OCI-LY1 (cell line): Measurements from ENCODE around the gene PPP1CC.

Experiments
- H2AFZ ChIP-seq: fragments of 200-600 bp; sonication (generic), shearing (Covaris generic); 2 replicates; pipeline ENCODE4 v1.6.0; 2014; ENCODE audit warnings: antibody characterized with exemption, mild to moderate bottlenecking, low read length
- H3F3A ChIP-seq: fragments of 200-600 bp; sonication (generic), shearing (Covaris generic); 2 replicates; pipeline ENCODE4 v1.6.0; 2014; ENCODE audit warnings: mild to moderate bottlenecking, antibody characterized with exemption, low read length, moderate library complexity; ENCODE audit not compliant: insufficient read depth
- H3K27ac ChIP-seq: fragments of 200-600 bp; sonication (generic); 2 replicates; pipeline ENCODE4 v1.5.1; 2014; ENCODE audit warnings: low read length, mixed run types, mild to moderate bottlenecking, low read depth; ENCODE audit not compliant: poor library complexity, severe bottlenecking
- H3K27me3 ChIP-seq: fragments of 200-600 bp; sonication (generic); 2 replicates; pipeline ENCODE4 v1.6.0; 2014; ENCODE audit warnings: antibody characterized with exemption, mild to moderate bottlenecking, low read length, moderate library complexity; ENCODE audit not compliant: insufficient read depth
- H3K36me3 ChIP-seq: fragments of 200-600 bp; sonication (generic); 2 replicates; pipeline ENCODE4 v1.6.1; 2014; ENCODE audit warnings: mild to moderate bottlenecking, antibody characterized with exemption, low read length, moderate library complexity, mixed read lengths; ENCODE audit not compliant: insufficient read depth
- H3K4me1 ChIP-seq: fragments of 200-600 bp; sonication (generic); 2 replicates; pipeline ENCODE4 v1.5.1; 2014; ENCODE audit warnings: mild to moderate bottlenecking, low read length, moderate library complexity; ENCODE audit not compliant: insufficient read depth, severe bottlenecking
- H3K4me2 ChIP-seq: fragments of 200-600 bp; sonication (generic), shearing (Covaris generic); 2 replicates; pipeline ENCODE4 v1.6.1; 2014; ENCODE audit warnings: low read length
- H3K4me3 ChIP-seq: fragments of 200-600 bp; sonication (generic); 2 replicates; pipeline ENCODE4 v1.5.1; 2014; ENCODE audit warnings: low read length, low read depth, mild to moderate bottlenecking, mixed read lengths; ENCODE audit not compliant: poor library complexity, severe bottlenecking
- H3K79me2 ChIP-seq: fragments of 200-600 bp; shearing (Covaris generic); 2 replicates; pipeline ENCODE4 v1.6.1; 2016; ENCODE audit warnings: mixed run types, low read length, mixed read lengths; ENCODE audit not compliant: insufficient read depth
- H3K9ac ChIP-seq: fragments of 200-600 bp; sonication (generic), shearing (Covaris generic); 2 replicates; pipeline ENCODE4 v1.6.1; 2014; ENCODE audit warnings: mild to moderate bottlenecking, low read length, mixed read lengths
- H3K9me2 ChIP-seq: fragments of 200-600 bp; sonication (generic), shearing (Covaris generic); 2 replicates; pipeline ENCODE4 v1.6.1; 2014; ENCODE audit warnings: low read depth, mild to moderate bottlenecking, low read length, mixed read lengths
- H3K9me3 ChIP-seq: fragments of 200-600 bp; shearing (Covaris generic); 2 replicates; pipeline ENCODE4 v1.6.1; 2014; ENCODE audit warnings: low read length, mixed read lengths
- H4K20me1 ChIP-seq: fragments of 200-600 bp; sonication (generic), shearing (Covaris generic); 2 replicates; pipeline ENCODE4 v1.6.0; 2016; ENCODE audit warnings: mild to moderate bottlenecking, low read length; ENCODE audit not compliant: insufficient read depth
- EZH2 ChIP-seq: fragments of 200-600 bp; sonication (generic), shearing (Covaris generic); IDR thresholded peaks from 2 replicates; pipeline ENCODE4 v1.8.0; 2017; ENCODE audit warnings: borderline replicate concordance, mixed run types, mild to moderate bottlenecking, antibody characterized with exemption, low read length, moderate library complexity, mixed read lengths
- TF ChIP-seq, protein P1 (sequence below): fragments of 200-600 bp; sonication (generic), shearing (Covaris generic); IDR thresholded peaks from 2 replicates; pipeline ENCODE4 v1.5.1; 2017; ENCODE audit warnings: mild to moderate bottlenecking, antibody characterized with exemption, low read length, moderate library complexity, mixed read lengths

PPP1CC gene

DNA sequence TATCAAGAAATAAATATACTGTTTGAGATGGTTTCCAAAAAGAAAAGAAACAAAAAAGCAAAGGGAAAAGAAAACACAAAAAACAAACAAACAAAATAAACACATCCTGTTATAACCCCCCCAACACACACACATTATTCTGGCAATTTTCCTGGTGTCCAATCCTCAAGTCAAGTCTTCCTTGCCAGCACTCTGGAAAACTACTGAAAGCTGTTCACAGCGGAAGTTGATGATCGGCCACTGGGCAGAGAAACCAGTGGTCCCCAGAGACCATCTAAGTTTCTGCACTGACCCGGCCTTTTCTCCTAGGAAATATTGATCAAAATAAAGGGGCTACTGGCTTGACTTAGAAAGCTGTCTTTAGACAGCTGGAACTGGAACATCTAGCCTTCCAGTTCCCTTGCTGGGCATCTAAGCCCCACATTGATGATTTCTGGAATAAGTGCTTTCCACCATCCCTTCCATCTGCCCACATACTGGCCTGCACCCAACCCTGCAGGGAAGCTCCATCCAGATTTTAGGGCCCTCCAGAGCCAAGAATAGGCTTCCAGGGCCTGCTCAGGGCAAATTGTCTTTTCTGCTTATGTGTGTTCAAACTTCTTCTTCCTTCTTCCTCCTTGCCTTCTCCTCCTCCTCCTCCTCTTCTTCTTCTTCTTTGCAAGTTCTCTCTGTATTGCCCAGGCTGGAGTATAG lies 11.6 kb upstream of the PPP1CC start:
- Histone ChIP-seq H3K4me1 (no peaks in the 10 kb centered on the region), H3K36me3 (no peaks in the 10 kb centered on the region), H3K4me3 (no peak overlapping the region), H3K9ac (no peak overlapping the region), H3K27ac (no peak overlapping the region), H2AFZ (no peak overlapping the region), H3K9me2 (no peaks in the 10 kb centered on the region), H3K9me3 (no peaks in the 10 kb centered on the region), H3K79me2 (no peaks in the 10 kb centered on the region), H3K27me3 (no peaks in the 10 kb centered on the region), H3K4me2 (no peak overlapping the region), H4K20me1 (no peaks in the 10 kb centered on the region), H3F3A (no peaks in the 10 kb centered on the region)
- TF ChIP-seq EZH2, result no peak
- TF ChIP-seq, protein P1, sequence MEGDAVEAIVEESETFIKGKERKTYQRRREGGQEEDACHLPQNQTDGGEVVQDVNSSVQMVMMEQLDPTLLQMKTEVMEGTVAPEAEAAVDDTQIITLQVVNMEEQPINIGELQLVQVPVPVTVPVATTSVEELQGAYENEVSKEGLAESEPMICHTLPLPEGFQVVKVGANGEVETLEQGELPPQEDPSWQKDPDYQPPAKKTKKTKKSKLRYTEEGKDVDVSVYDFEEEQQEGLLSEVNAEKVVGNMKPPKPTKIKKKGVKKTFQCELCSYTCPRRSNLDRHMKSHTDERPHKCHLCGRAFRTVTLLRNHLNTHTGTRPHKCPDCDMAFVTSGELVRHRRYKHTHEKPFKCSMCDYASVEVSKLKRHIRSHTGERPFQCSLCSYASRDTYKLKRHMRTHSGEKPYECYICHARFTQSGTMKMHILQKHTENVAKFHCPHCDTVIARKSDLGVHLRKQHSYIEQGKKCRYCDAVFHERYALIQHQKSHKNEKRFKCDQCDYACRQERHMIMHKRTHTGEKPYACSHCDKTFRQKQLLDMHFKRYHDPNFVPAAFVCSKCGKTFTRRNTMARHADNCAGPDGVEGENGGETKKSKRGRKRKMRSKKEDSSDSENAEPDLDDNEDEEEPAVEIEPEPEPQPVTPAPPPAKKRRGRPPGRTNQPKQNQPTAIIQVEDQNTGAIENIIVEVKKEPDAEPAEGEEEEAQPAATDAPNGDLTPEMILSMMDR, result no peak

DNA sequence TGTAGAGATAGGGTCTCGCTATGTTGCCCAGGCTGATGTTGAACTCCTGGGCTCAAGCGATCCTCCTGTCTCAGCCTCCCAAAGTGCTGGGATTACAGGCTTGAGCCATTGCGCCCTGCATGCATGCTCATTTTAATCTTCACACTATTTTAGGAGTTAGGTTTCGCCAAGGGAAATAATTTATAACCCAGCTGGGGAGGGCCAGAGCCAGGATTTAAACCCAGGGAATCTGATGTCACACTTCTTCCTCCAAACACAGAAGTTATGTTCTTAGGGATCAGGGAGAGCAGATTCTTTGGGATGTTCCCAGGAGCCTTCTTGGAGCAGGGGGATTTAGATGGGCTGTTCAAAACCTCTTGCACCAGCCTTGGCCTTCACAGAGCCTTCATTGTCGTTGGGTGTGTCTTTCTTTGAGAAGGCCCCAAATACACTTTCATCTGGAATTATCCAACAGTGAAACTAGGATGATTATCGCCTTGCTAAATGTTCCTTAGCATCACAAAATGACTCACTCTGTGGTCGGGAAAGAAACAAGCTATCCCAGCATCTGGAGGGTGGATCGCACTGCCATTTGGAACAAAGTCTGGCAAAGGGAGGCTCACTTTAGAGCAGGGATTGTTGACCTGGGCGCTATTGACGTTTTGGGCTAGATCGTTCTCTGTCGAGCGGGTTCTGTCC lies 8.2 kb upstream of the PPP1CC start:
- no peaks in the 10 kb centered on the region for H3K9me3 ChIP-seq
- no peak overlapping the region for H3K27ac ChIP-seq
- no peaks in the 10 kb centered on the region for H3K9me2 ChIP-seq
- H3K9ac ChIP-seq, result no peak overlapping the region
- no peaks in the 10 kb centered on the region for H3K79me2 ChIP-seq
- TF ChIP-seq, protein P1, result no peak
- TF ChIP-seq EZH2, result no peak
- no peak overlapping the region for H2AFZ ChIP-seq
- H3K27me3 ChIP-seq, result no peaks in the 10 kb centered on the region
- H3K4me1 ChIP-seq, result no peaks in the 10 kb centered on the region
- no peaks in the 10 kb centered on the region for H4K20me1 ChIP-seq
- no peak overlapping the region for H3K4me2 ChIP-seq
- H3F3A ChIP-seq, result no peaks in the 10 kb centered on the region
- no peaks in the 10 kb centered on the region for H3K36me3 ChIP-seq
- H3K4me3 ChIP-seq, result no peak overlapping the region

DNA sequence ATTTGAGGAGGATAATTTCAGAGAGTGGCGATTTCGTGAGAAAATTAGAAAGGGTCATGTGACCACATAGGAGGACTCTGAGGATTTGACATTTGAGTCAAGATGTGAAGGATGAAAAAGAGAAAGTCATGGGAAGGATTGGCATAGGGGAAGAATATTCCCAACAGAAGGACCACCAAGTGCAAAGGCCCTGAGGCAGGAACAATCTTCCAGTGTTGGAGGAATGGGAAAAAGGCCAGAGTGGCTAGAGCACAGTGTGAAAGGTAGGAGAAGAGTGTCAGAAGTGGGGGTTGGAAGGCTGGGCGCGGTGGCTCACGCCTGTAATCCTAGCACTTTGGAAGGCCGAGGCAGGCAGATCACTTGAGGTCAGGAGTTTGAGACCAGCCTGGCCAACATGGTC lies 3.9 kb upstream of the PPP1CC start:
- Histone ChIP-seq H3K79me2 (peaks cover 11% of the 10 kb centered on the region), H3K4me2 (no peak overlapping the region), H3K36me3 (0 out of 2 replicates have a peak, but pooled peaks cover 2% of the 10 kb centered on the region), H3K27me3 (no peaks in the 10 kb centered on the region), H3F3A (no peaks in the 10 kb centered on the region), H3K4me3 (no peak overlapping the region), H3K9me2 (no peaks in the 10 kb centered on the region), H3K4me1 (peaks cover 11% of the 10 kb centered on the region), H3K27ac (no peak overlapping the region), H3K9ac (no peak overlapping the region), H2AFZ (no peak overlapping the region), H4K20me1 (no peaks in the 10 kb centered on the region), H3K9me3 (no peaks in the 10 kb centered on the region)
- no peak for TF ChIP-seq EZH2
- TF ChIP-seq, protein P1, result no peak
